GM12878 (cell line): ENCODE data around the gene RAD21L1.

Experiments
- GATAD2B ChIP-seq: fragments of 450-650 bp; conservative IDR thresholded peaks from 2 replicates; pipeline ENCODE4 v1.6.1; 2017; ENCODE audit warnings: low read depth, mild to moderate bottlenecking, moderate library complexity
- HCFC1 ChIP-seq: fragments of 150-350 bp; IDR thresholded peaks from 2 replicates; pipeline ENCODE4 v1.6.1; 2014; ENCODE audit warnings: low read length
- MXI1 ChIP-seq: fragments of 150-350 bp; IDR thresholded peaks from 2 replicates; pipeline ENCODE4 v1.6.1; 2011; ENCODE audit warnings: low read depth, mild to moderate bottlenecking, inconsistent platforms, low read length, improper control_type of control experiment
- NBN ChIP-seq: fragments of 450-650 bp; IDR thresholded peaks from 2 replicates; pipeline ENCODE4 v1.6.1; 2016
- TF ChIP-seq, protein P1 (sequence below), 3 experiments: IDR thresholded peaks in 2 of 3; conservative IDR thresholded peaks in 1 of 3; 2 replicates each; pipeline ENCODE4 v1.5.1; 2011; ENCODE audit warnings: low read depth in 3 of 3, low read length in 3 of 3, mild to moderate bottlenecking in 3 of 3, control low read depth in 2 of 3, moderate library complexity in 2 of 3, inconsistent platforms in 1 of 3, mixed read lengths in 1 of 3; ENCODE audit not compliant: control insufficient read depth in 2 of 3, insufficient read depth in 1 of 3; ENCODE audit errors: extremely low read depth in 1 of 3

- TF ChIP-seq MXI1 (no peak), GATAD2B (no peak), HCFC1 (no peak), NBN (no peak)
- TF ChIP-seq, protein P1, sequence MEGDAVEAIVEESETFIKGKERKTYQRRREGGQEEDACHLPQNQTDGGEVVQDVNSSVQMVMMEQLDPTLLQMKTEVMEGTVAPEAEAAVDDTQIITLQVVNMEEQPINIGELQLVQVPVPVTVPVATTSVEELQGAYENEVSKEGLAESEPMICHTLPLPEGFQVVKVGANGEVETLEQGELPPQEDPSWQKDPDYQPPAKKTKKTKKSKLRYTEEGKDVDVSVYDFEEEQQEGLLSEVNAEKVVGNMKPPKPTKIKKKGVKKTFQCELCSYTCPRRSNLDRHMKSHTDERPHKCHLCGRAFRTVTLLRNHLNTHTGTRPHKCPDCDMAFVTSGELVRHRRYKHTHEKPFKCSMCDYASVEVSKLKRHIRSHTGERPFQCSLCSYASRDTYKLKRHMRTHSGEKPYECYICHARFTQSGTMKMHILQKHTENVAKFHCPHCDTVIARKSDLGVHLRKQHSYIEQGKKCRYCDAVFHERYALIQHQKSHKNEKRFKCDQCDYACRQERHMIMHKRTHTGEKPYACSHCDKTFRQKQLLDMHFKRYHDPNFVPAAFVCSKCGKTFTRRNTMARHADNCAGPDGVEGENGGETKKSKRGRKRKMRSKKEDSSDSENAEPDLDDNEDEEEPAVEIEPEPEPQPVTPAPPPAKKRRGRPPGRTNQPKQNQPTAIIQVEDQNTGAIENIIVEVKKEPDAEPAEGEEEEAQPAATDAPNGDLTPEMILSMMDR (IDR thresholded peaks at IDR 0.05 in 2 of 3, conservative IDR thresholded peaks at IDR 0.05 in 1 of 3; ENCODE audit: control insufficient read depth in 2 of 3, extremely low read depth in 1 of 3, insufficient read depth in 1 of 3, low read depth in 3 of 3, low read length in 3 of 3), result no peak
These were observed 48.9 kb downstream of the RAD21L1 start for GRCh38 chr20:1274485-1275311.
